Activated CD8-positive, alpha-beta memory T cell treated with anti-CD3 and anti-CD28 coated beads, Interleukin-2, amount 10 ng/mL, durations not matched to agents 7 days and 5 days (primary cell): Measurements from ENCODE around the gene AGAP1. TPM values are rescaled to one million over a fixed set of nuclear protein-coding genes. Genes with fewer than 3 reads are reported as not detected.

Experiments
- ATAC-seq: fragments of 150-1000 bp; cut with Tn5 transposase; one replicate; pipeline ENCODE4 v1.10.0; 2021; ENCODE audit warnings: moderate library complexity
- CTCF ChIA-PET: fragments of 350-600 bp; sonication (Branson Sonifier 250); formaldehyde crosslinking; loops from one replicate; lab custom pipeline; 2021; ENCODE audit warnings: antibody characterized with exemption; lab: Charles Lee
- DNase-seq: peaks from one replicate; pipeline ENCODE4 v3.0.0-alpha.2; 2020
- H3K27ac Mint-ChIP-seq: one replicate; pipeline ENCODE4 v1.8.0; 2021; ENCODE audit warnings: mild to moderate bottlenecking, mixed read lengths
- H3K27me3 Mint-ChIP-seq: one replicate; pipeline ENCODE4 v1.8.0; 2021; ENCODE audit warnings: mixed read lengths
- H3K36me3 Mint-ChIP-seq: one replicate; pipeline ENCODE4 v1.8.0; 2021; ENCODE audit warnings: mild to moderate bottlenecking, mixed read lengths
- H3K4me1 Mint-ChIP-seq: one replicate; pipeline ENCODE4 v1.8.0; 2021; ENCODE audit warnings: mixed read lengths
- H3K4me3 Mint-ChIP-seq: one replicate; pipeline ENCODE4 v1.8.0; 2021; ENCODE audit warnings: mild to moderate bottlenecking, moderate library complexity, mixed read lengths
- H3K9me3 Mint-ChIP-seq: one replicate; pipeline ENCODE4 v1.8.0; 2022; ENCODE audit warnings: low read depth, mixed read lengths
- total RNA-seq, 2 experiments: library from RNA; stranded (reverse); gene quantifications; one replicate each; pipeline ENCODE4 v1.2.3, GENCODE V29; 2021

The AGAP1 gene
- total RNA-seq, 2 experiments from 2014 or later = 0.75 to 1.8 TPM

DNA sequence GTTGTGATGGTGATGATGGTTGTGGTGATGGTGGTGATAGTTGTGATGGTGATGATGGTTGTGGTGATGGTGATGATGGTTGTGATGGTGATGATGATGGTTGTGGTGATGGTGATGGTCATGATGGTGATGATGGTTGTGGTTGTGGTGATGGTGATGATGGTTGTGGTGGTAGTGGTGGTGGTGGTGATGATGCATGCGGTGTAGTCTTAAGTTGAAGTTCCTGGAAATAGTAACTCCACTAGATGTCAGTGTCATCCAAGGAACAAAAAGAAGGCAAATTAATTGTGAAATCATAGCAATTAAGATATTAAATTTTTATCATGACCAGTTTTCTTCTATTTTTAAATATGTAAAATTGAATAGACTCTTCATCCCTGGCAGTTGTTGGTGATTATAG is 309.2 kb downstream of the AGAP1 start:
- ATAC-seq = no peak
- no peak for DNase-seq
- Mint-ChIP-seq H3K4me1 (no peaks in the 10 kb centered on the region), H3K27me3 (no peaks in the 10 kb centered on the region), H3K27ac (no peak overlapping the region), H3K4me3 (no peak overlapping the region), H3K36me3 (no peaks in the 10 kb centered on the region), H3K9me3 (peaks cover 7% of the 10 kb centered on the region)
- CTCF ChIA-PET = no interaction called here

GRCh38 chr2:235804676-235805075 is 310.8 kb downstream of the AGAP1 start:
- DNase-seq (no peak), ATAC-seq (no peak)
- Mint-ChIP-seq H3K4me1 (no peaks in the 10 kb centered on the region), H3K4me3 (no peak overlapping the region), H3K36me3 (no peaks in the 10 kb centered on the region), H3K9me3 (peaks cover 7% of the 10 kb centered on the region), H3K27me3 (no peaks in the 10 kb centered on the region), H3K27ac (no peak overlapping the region)
- CTCF ChIA-PET = no interaction called here

DNA sequence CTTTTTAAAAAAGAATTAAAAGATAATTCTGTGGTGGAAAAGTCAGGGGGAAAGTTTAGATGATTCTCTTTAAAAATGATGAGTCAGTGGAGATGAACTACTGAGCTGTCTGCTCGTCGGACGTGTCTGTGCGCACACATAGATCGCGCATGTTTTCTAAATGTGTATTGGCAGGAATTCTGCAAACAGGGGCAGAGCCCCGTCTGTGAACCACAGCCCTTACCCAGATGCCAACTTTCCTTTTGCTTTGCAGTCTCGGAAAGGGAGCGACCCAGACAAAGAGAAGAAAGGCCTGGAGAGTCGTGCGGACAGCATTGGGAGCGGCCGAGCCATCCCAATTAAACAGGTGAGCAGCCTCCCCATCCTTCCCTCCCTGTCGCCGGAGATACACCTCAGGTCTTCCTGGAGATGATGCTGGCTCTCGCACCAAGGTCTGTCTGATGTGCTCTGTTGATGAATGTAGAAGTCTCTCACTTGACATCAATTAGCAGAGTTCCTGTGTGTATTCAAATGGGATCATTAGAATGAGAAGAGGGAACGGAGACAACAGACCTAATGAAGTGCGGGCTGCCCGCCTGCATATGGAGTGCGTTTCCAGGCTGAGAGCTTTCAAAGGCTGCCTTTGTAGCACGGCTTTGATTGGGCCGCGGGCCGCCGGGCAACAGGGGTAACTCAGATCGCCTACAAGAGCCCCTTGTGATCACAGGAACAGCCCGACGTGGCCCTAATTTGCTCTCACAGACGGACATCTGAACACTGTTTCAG is 313.3 kb downstream of the AGAP1 start:
- DNase-seq = no peak
- Mint-ChIP-seq H3K27me3 (no peaks in the 10 kb centered on the region), H3K4me1 (no peaks in the 10 kb centered on the region), H3K27ac (no peak overlapping the region), H3K9me3 (peaks cover 4% of the 10 kb centered on the region), H3K36me3 (no peaks in the 10 kb centered on the region), H3K4me3 (no peak overlapping the region)
- CTCF ChIA-PET = no interaction called here
- ATAC-seq = no peak

DNA sequence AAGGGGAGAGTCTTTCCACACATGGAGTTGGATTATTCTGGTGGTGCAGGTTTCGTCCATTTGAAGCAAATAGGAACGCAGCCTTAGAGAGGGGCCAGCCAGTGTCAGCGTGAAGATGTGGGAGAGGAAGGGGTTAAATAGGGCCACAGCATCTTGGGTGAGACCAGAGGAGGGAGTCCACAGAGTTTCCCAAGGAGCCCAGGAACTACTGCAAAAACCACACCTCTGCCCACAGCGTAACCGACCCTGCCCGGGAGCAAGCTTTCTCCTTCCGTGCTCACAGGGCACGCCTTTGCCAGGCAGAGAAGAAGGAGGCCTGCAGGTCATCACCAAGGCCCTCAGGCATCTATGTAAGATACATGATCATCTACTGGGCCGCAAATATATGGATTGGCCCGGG is 314.5 kb downstream of the AGAP1 start:
- H3K4me3 Mint-ChIP-seq = no peak overlapping the region
- H3K27ac Mint-ChIP-seq = no peak overlapping the region
- no peaks in the 10 kb centered on the region for H3K4me1 Mint-ChIP-seq
- ATAC-seq = no peak
- peak; percentile 12 for DNase-seq
- peaks cover 4% of the 10 kb centered on the region for H3K9me3 Mint-ChIP-seq
- H3K36me3 Mint-ChIP-seq = no peaks in the 10 kb centered on the region
- CTCF ChIA-PET = no interaction called here
- H3K27me3 Mint-ChIP-seq = no peaks in the 10 kb centered on the region

DNA sequence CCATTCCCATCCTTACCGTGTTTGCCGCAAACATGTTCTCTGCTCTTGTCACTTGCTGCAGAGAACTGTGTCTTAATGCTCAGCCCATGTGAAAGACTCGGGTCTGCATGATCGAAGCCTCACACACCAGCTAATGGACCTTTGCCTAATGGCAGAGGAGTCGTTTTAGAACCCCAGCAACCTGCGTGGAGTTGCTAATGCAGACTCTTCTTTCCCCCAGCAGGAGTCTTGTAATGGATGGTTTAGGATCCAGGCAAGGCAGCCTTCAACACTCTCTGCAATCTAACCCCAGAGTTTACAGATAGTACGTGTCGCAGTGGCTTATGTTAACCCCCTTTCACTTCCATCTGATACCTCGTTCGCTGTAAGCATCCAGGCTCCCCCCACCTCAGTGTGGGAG is 316.4 kb downstream of the AGAP1 start:
- Mint-ChIP-seq H3K4me1 (no peaks in the 10 kb centered on the region), H3K9me3 (no peaks in the 10 kb centered on the region), H3K36me3 (no peaks in the 10 kb centered on the region), H3K4me3 (no peak overlapping the region), H3K27me3 (no peaks in the 10 kb centered on the region), H3K27ac (no peak overlapping the region)
- CTCF ChIA-PET = no interaction called here
- DNase-seq (no peak), ATAC-seq (no peak)

DNA sequence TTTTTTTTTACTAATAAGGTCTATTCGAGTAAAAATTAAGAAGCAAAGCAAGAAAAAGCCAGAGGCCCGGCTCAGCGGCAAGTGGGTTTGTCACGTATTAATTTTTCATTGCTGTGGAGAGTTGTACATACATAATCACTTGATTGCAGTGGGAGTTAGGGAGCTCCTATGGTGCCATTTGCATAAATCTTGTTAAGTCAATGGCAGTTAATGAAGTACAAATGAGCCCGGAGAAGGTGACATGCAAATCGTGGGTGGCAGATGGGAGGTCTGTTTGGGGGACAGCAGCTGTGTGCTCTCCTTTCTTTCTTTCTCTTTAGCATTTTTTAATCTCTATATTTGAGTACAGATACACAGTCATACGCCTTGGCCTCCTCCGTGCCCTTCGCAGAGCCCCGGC is 317.0 kb downstream of the AGAP1 start:
- no peak overlapping the region for H3K4me3 Mint-ChIP-seq

GRCh38 chr2:235811446-235812184 is 317.8 kb downstream of the AGAP1 start:
- CTCF ChIA-PET = no interaction called here
- ATAC-seq (no peak), DNase-seq (no peak)
- Mint-ChIP-seq H3K27me3 (no peaks in the 10 kb centered on the region), H3K9me3 (no peaks in the 10 kb centered on the region), H3K36me3 (no peaks in the 10 kb centered on the region), H3K4me1 (no peaks in the 10 kb centered on the region), H3K4me3 (no peak overlapping the region), H3K27ac (no peak overlapping the region)

More for the DNA sequence above, 317.0 kb downstream of the AGAP1 start:
- H3K27me3 Mint-ChIP-seq = no peaks in the 10 kb centered on the region
- H3K27ac Mint-ChIP-seq = no peak overlapping the region
- H3K36me3 Mint-ChIP-seq = no peaks in the 10 kb centered on the region
- CTCF ChIA-PET = no interaction called here
- no peaks in the 10 kb centered on the region for H3K9me3 Mint-ChIP-seq
- no peak for ATAC-seq
- DNase-seq = no peak
- no peaks in the 10 kb centered on the region for H3K4me1 Mint-ChIP-seq

- CTCF ChIA-PET = no interaction called here
- no peak for DNase-seq
- Mint-ChIP-seq H3K36me3 (no peaks in the 10 kb centered on the region), H3K9me3 (no peaks in the 10 kb centered on the region), H3K27ac (no peak overlapping the region), H3K27me3 (no peaks in the 10 kb centered on the region), H3K4me3 (no peak overlapping the region), H3K4me1 (no peaks in the 10 kb centered on the region)
- no peak for ATAC-seq
Observed at GRCh38 chr2:235812185-235812665, 318.4 kb downstream of the AGAP1 start.

GRCh38 chr2:235813398-235813797 is 319.6 kb downstream of the AGAP1 start:
- DNase-seq (no peak), ATAC-seq (no peak)
- Mint-ChIP-seq H3K36me3 (no peaks in the 10 kb centered on the region), H3K27ac (no peak overlapping the region), H3K9me3 (no peaks in the 10 kb centered on the region), H3K4me1 (no peaks in the 10 kb centered on the region), H3K27me3 (no peaks in the 10 kb centered on the region), H3K4me3 (no peak overlapping the region)
- CTCF ChIA-PET = no interaction called here

DNA sequence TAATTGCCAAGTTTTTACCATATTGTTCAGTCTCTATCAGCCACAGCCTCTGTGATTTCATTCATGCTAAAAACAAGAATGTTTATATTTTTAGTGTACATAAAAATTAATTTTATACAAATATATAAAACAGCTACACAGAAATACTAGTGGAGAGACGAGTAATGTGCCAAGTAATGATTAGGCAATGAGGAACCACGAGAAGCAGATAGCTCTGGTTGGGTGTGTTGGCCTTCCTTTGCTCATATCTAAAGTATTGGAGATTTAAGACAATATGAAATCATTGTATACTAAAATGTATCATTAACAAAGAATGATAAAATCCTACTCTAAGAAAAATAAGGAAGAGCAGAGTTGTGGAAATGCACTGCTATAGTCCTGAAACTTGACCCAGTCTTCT is 326.7 kb downstream of the AGAP1 start:
- Mint-ChIP-seq H3K4me3 (no peak overlapping the region), H3K9me3 (peaks cover 4% of the 10 kb centered on the region), H3K4me1 (no peaks in the 10 kb centered on the region), H3K27ac (no peak overlapping the region), H3K36me3 (no peaks in the 10 kb centered on the region), H3K27me3 (no peaks in the 10 kb centered on the region)
- DNase-seq (no peak), ATAC-seq (no peak)
- CTCF ChIA-PET = no interaction called here

GRCh38 chr2:235824331-235824730 is 330.5 kb downstream of the AGAP1 start:
- H3K27ac Mint-ChIP-seq = no peak overlapping the region
- CTCF ChIA-PET = no interaction called here

GRCh38 chr2:235825946-235826345 is 332.1 kb downstream of the AGAP1 start:
- ATAC-seq = no peak
- H3K4me1 Mint-ChIP-seq = no peaks in the 10 kb centered on the region
- H3K9me3 Mint-ChIP-seq = peaks cover 4% of the 10 kb centered on the region
- no peaks in the 10 kb centered on the region for H3K36me3 Mint-ChIP-seq
- DNase-seq = no peak
- H3K27ac Mint-ChIP-seq = no peak overlapping the region
- no peak overlapping the region for H3K4me3 Mint-ChIP-seq
- CTCF ChIA-PET = no interaction called here
- no peaks in the 10 kb centered on the region for H3K27me3 Mint-ChIP-seq

More at GRCh38 chr2:235824331-235824730, 330.5 kb downstream of the AGAP1 start:
- DNase-seq (no peak), ATAC-seq (no peak)
- Mint-ChIP-seq H3K36me3 (no peaks in the 10 kb centered on the region), H3K9me3 (peaks cover 4% of the 10 kb centered on the region), H3K4me3 (no peak overlapping the region), H3K27me3 (no peaks in the 10 kb centered on the region), H3K4me1 (no peaks in the 10 kb centered on the region)

GRCh38 chr2:235826826-235827225 is 333.0 kb downstream of the AGAP1 start:
- no peak for ATAC-seq
- no peaks in the 10 kb centered on the region for H3K4me1 Mint-ChIP-seq
- CTCF ChIA-PET = no interaction called here
- no peak overlapping the region for H3K4me3 Mint-ChIP-seq
- H3K27ac Mint-ChIP-seq = no peak overlapping the region
- H3K36me3 Mint-ChIP-seq = no peaks in the 10 kb centered on the region
- H3K9me3 Mint-ChIP-seq = peaks cover 4% of the 10 kb centered on the region
- no peak for DNase-seq
- H3K27me3 Mint-ChIP-seq = no peaks in the 10 kb centered on the region

DNA sequence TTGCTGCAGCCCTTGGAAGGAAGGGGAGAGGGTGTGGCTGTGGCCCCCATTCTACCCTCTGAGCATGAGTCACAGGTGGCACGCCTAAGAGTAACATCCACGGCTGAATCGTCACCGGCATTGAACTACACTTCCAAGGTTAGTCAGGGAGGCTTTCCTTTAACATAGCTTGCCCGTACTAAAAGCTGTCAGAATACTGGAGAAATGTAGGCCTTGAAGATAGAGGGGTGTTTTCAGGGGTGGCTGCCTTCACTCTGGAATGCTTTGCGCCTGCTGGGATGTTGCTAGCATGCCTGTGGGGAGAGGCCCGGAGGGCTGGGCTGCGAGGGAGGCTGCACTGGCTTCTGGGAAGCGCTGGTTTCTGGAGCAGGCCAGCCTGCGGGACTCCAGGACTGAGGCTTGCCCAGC is 333.7 kb downstream of the AGAP1 start:
- no peak overlapping the region for H3K27ac Mint-ChIP-seq
- H3K4me3 Mint-ChIP-seq = no peak overlapping the region
- CTCF ChIA-PET = no interaction called here
- no peaks in the 10 kb centered on the region for H3K9me3 Mint-ChIP-seq
- DNase-seq (no peak), ATAC-seq (no peak)
- no peaks in the 10 kb centered on the region for H3K36me3 Mint-ChIP-seq
- no peaks in the 10 kb centered on the region for H3K27me3 Mint-ChIP-seq
- H3K4me1 Mint-ChIP-seq = no peaks in the 10 kb centered on the region
